Measurements from ENCODE around the gene COIL. TPM values are rescaled to one million over a fixed set of nuclear protein-coding genes. Genes with fewer than 3 reads are reported as not detected.
"Not testable (repeated sequence)": the region's sequence is repeated elsewhere in the genome, so short reads cannot be mapped to it uniquely, and the experiment has no call there.

The COIL gene
- total RNA-seq, 2 experiments from 2014 or later = 19.4 to 20.3 TPM

DNA sequence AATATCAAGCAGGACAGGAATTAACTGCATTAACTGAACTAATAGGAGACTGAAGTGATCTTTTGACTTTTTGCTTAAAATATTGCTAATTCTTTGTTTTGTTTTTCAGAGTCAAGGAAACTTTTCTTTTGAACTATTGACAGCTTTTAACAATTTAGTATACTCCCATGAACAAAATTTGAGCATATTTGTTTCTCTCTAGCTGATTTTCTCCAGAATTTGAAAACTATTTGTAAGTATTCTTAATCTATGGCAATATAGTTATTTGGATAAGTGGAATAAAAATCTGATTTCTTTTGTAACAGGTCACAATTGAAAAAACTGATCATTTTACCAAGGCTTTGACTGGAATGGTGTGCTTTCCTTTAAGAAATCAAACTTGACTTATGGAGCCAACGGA, 10.1 kb upstream of the COIL start:
- intact Hi-C loops (cut with DNase I, micrococcal nuclease) = no loop called here
- ATAC-seq (ENCODE audit: poor library complexity) (no peak), DNase-seq (no peak)
- Histone ChIP-seq H3K36me3 (ENCODE audit: insufficient read depth, low read length) (no peaks in the 10 kb centered on the region), H3K27me3 (ENCODE audit: control insufficient read depth in 1 of 2, insufficient read depth in 2 of 2, low read length in 2 of 2) (no peaks in the 10 kb centered on the region), H3K4me1 (ENCODE audit: insufficient read depth, low read length) (no peaks in the 10 kb centered on the region), H3K9me3 (ENCODE audit: control insufficient read depth in 1 of 2, insufficient read depth in 1 of 2, low read length in 2 of 2) (no peaks in the 10 kb centered on the region), H3K4me3 (ENCODE audit: low read length) (no peak overlapping the region), H3K27ac (ENCODE audit: low read depth in 1 of 2, low read length in 2 of 2) (no peak overlapping the region)
- CTCF ChIA-PET = no interaction called here
- peaks cover 8% of the 10 kb centered on the region for H3K27me3 Mint-ChIP-seq
- H3K36me3 Mint-ChIP-seq (ENCODE audit: low read depth) = no peaks in the 10 kb centered on the region
- no peaks in the 10 kb centered on the region for H3K9me3 Mint-ChIP-seq
- TF ChIP-seq, protein P1, sequence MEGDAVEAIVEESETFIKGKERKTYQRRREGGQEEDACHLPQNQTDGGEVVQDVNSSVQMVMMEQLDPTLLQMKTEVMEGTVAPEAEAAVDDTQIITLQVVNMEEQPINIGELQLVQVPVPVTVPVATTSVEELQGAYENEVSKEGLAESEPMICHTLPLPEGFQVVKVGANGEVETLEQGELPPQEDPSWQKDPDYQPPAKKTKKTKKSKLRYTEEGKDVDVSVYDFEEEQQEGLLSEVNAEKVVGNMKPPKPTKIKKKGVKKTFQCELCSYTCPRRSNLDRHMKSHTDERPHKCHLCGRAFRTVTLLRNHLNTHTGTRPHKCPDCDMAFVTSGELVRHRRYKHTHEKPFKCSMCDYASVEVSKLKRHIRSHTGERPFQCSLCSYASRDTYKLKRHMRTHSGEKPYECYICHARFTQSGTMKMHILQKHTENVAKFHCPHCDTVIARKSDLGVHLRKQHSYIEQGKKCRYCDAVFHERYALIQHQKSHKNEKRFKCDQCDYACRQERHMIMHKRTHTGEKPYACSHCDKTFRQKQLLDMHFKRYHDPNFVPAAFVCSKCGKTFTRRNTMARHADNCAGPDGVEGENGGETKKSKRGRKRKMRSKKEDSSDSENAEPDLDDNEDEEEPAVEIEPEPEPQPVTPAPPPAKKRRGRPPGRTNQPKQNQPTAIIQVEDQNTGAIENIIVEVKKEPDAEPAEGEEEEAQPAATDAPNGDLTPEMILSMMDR (IDR thresholded peaks at IDR 0.05) = no peak
- H3K27ac Mint-ChIP-seq = no peak overlapping the region
- H3K4me3 Mint-ChIP-seq = no peak overlapping the region
- POLR2A ChIA-PET = no interaction called here
- no peaks in the 10 kb centered on the region for H3K4me1 Mint-ChIP-seq (ENCODE audit: low read depth)

DNA sequence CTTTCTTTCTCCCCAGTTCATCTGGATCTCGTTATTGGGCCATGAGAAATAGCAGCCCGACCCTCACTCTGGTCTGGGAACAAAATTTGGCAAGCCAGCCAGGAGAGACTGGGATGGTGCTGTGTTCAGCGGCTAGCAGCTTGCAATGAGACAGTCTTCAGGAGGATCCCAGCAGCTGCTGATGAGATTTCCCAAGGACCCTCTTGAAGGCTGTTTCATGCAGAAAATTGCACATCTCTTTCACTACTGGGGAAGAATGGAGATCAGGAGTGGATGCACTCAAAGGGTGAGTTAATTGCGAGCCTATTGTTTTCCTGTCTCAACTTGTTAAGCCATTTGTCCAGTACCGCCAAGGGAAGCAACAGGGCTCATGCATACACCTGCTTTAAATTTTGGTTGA, 5.5 kb upstream of the COIL start:
- Histone ChIP-seq H3K9me3 (ENCODE audit: control insufficient read depth in 1 of 2, insufficient read depth in 1 of 2, low read length in 2 of 2) (no peaks in the 10 kb centered on the region), H3K27ac (ENCODE audit: low read depth in 1 of 2, low read length in 2 of 2) (no peak overlapping the region), H3K36me3 (ENCODE audit: insufficient read depth, low read length) (no peaks in the 10 kb centered on the region), H3K4me1 (ENCODE audit: insufficient read depth, low read length) (no peaks in the 10 kb centered on the region), H3K27me3 (ENCODE audit: control insufficient read depth in 1 of 2, insufficient read depth in 2 of 2, low read length in 2 of 2) (peaks cover 0 to 2% of the 10 kb centered on the region in 2 experiments), H3K4me3 (ENCODE audit: low read length) (no peak overlapping the region)
- CTCF ChIA-PET = no interaction called here
- no peak overlapping the region for H3K4me3 Mint-ChIP-seq
- POLR2A ChIA-PET = no interaction called here
- H3K27ac Mint-ChIP-seq = no peak overlapping the region
- H3K36me3 Mint-ChIP-seq (ENCODE audit: low read depth) = no peaks in the 10 kb centered on the region
- ATAC-seq (ENCODE audit: poor library complexity) (no peak), DNase-seq (no peak)
- H3K9me3 Mint-ChIP-seq = no peaks in the 10 kb centered on the region
- TF ChIP-seq, protein P1 (IDR thresholded peaks at IDR 0.05) = no peak
- intact Hi-C loops (cut with DNase I, micrococcal nuclease) = loop anchor here in 1 of 2 experiments (10.0 kb wide), 3 partner anchors 372 to 1552 kb away; partner anchors contain the start of gene NOG
- H3K27me3 Mint-ChIP-seq = no peaks in the 10 kb centered on the region
- H3K4me1 Mint-ChIP-seq (ENCODE audit: low read depth) = no peaks in the 10 kb centered on the region

DNA sequence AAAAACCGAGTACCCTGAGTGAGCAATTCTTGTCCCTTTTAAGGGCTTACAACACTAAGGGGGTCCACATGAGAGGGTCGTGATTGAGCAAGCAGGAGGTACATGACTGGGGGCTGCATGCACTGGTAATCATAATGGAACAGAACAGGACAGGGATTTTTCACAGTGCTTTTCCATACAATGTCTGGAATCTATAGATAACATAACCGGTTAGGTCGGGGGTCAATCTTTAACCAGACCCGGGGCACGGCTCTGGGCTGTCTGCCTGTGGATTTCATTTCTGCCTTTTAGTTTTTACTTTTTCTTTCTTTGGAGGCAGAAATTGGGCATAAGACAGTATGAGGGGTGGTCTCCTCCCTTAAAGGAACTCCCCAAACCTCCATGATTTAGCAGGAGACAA, 4.8 kb upstream of the COIL start:
- H3K27me3 Mint-ChIP-seq; H3K27me3 ChIP-seq (ENCODE audit: control insufficient read depth in 1 of 2, insufficient read depth in 2 of 2, low read length in 2 of 2); POLR2A ChIA-PET; H3K4me1 ChIP-seq (ENCODE audit: insufficient read depth, low read length); H3K36me3 Mint-ChIP-seq (ENCODE audit: low read depth); H3K9me3 Mint-ChIP-seq; H3K4me3 ChIP-seq (ENCODE audit: low read length); H3K9me3 ChIP-seq (ENCODE audit: control insufficient read depth in 1 of 2, insufficient read depth in 1 of 2, low read length in 2 of 2); ATAC-seq (ENCODE audit: poor library complexity); H3K27ac Mint-ChIP-seq; DNase-seq; CTCF ChIA-PET; H3K27ac ChIP-seq (ENCODE audit: low read depth in 1 of 2, low read length in 2 of 2); H3K36me3 ChIP-seq (ENCODE audit: insufficient read depth, low read length); H3K4me3 Mint-ChIP-seq; H3K4me1 Mint-ChIP-seq (ENCODE audit: low read depth): not testable (repeated sequence)
- intact Hi-C loops (cut with DNase I, micrococcal nuclease) = loop anchor here in 1 of 2 experiments (10.0 kb wide), 3 partner anchors 371 to 1551 kb away; partner anchors contain the start of gene NOG

DNA sequence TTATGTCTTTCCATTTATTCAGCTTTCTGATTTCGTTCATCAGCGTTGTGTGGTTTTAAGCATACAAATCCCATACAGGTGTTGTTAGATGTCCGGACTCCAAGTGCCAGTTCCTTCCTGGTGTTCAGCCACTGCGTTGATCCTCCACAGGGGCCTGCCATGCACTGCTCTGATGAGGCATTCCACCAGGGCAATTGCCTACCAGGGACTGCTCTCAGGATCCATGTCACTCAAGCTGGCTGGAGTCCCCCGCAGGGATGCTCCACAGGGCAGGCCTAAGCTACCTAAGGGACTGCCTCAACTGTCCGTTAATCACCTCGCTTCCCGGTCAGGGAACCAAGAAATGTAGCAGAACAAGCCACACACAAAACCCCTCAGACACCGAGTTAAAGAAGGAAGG, 4.4 kb upstream of the COIL start:
- H3K27me3 Mint-ChIP-seq; H3K27ac Mint-ChIP-seq; H3K9me3 ChIP-seq (ENCODE audit: control insufficient read depth in 1 of 2, insufficient read depth in 1 of 2, low read length in 2 of 2); H3K4me1 ChIP-seq (ENCODE audit: insufficient read depth, low read length); H3K4me1 Mint-ChIP-seq (ENCODE audit: low read depth); ATAC-seq (ENCODE audit: poor library complexity); H3K36me3 Mint-ChIP-seq (ENCODE audit: low read depth); CTCF ChIA-PET; POLR2A ChIA-PET; H3K4me3 ChIP-seq (ENCODE audit: low read length); DNase-seq; H3K36me3 ChIP-seq (ENCODE audit: insufficient read depth, low read length); H3K27ac ChIP-seq (ENCODE audit: low read depth in 1 of 2, low read length in 2 of 2); H3K9me3 Mint-ChIP-seq; H3K27me3 ChIP-seq (ENCODE audit: control insufficient read depth in 1 of 2, insufficient read depth in 2 of 2, low read length in 2 of 2); H3K4me3 Mint-ChIP-seq: not testable (repeated sequence)
- intact Hi-C loops (cut with DNase I, micrococcal nuclease) = loop anchor here in 1 of 2 experiments (10.0 kb wide), 3 partner anchors 370 to 1550 kb away; partner anchors contain the start of gene NOG

Data from CD4-positive, alpha-beta T cell (primary cell).